Adrenal gland (tissue), 5 donors: ENCODE data around the gene SEMA3E.

Experiments used
- CTCF ChIP-seq, 6 experiments: fragments of 450-650 bp in 4 of 6; fragments of 200-600 bp in 2 of 6; sonication (generic) in 1 of 6; IDR thresholded peaks; 1 replicate in 5 of 6; 2 replicates in 1 of 6; pipeline versions ENCODE4 v1.5.1 to v1.8.0; 2016 to 2021; ENCODE audit warnings: antibody characterized with exemption in 6 of 6, mild to moderate bottlenecking in 2 of 6, moderate library complexity in 1 of 6
- POLR2A ChIP-seq, 2 donors: fragments of 450-650 bp; IDR thresholded peaks; one replicate each; pipeline ENCODE4 v1.6.1; 2017; ENCODE audit warnings: antibody characterized with exemption in 2 of 2, mild to moderate bottlenecking in 2 of 2, moderate library complexity in 1 of 2
- donor health status: DM: no; HTN: no; CAD: no.

- no peak for TF ChIP-seq CTCF (IDR thresholded peaks at IDR 0.05)
- no peak for TF ChIP-seq POLR2A (IDR thresholded peaks at IDR 0.05)
Observed at GRCh38 chr7:83451501-83452045, 197.4 kb downstream of the SEMA3E start.
